Activated CD8-positive, alpha-beta T cell treated with anti-CD3 and anti-CD28 coated beads for 36 hours (primary cell): ENCODE measurements around the gene DHRSX. TPM values are rescaled to one million over a fixed set of nuclear protein-coding genes. Genes with fewer than 3 reads are reported as not detected.

Experiments used
- ATAC-seq: fragments of 200-7000 bp; cut with Tn5 transposase; one replicate; pipeline ENCODE4 v1.10.0; 2021; ENCODE audit warnings: mild to moderate bottlenecking, moderate library complexity
- CTCF ChIA-PET: fragments of 350-600 bp; sonication (Branson Sonifier 250); formaldehyde crosslinking; loops from one replicate; lab custom pipeline; 2021; ENCODE audit warnings: antibody characterized with exemption; lab: Charles Lee
- POLR2A ChIA-PET: fragments of 350-600 bp; sonication (Branson Sonifier 250); formaldehyde crosslinking; loops from one replicate; lab custom pipeline; 2021; ENCODE audit warnings: antibody characterized with exemption; lab: Charles Lee
- DNase-seq: peaks from one replicate; pipeline ENCODE4 v3.0.0-alpha.2; 2020
- H3K27ac Mint-ChIP-seq: one replicate; pipeline ENCODE4 v1.8.0; 2021; ENCODE audit warnings: mild to moderate bottlenecking, mixed read lengths
- H3K27me3 Mint-ChIP-seq: one replicate; pipeline ENCODE4 v1.8.0; 2021; ENCODE audit warnings: mixed read lengths
- H3K36me3 Mint-ChIP-seq: one replicate; pipeline ENCODE4 v1.8.0; 2021; ENCODE audit warnings: low read depth, mixed read lengths
- H3K4me1 Mint-ChIP-seq: one replicate; pipeline ENCODE4 v1.8.0; 2021; ENCODE audit warnings: low read depth, mixed read lengths
- H3K4me3 Mint-ChIP-seq: one replicate; pipeline ENCODE4 v1.8.0; 2021; ENCODE audit warnings: mild to moderate bottlenecking, moderate library complexity, mixed read lengths
- H3K9me3 Mint-ChIP-seq: one replicate; pipeline ENCODE4 v1.8.0; 2021; ENCODE audit warnings: mixed read lengths
- intact Hi-C: fragments of 100-400 bp; cut with micrococcal nuclease; formaldehyde crosslinking; loops from one replicate; pipeline ENCODE4 v1.10.0; 2022
- total RNA-seq, 2 experiments: library from RNA; stranded (reverse); gene quantifications; one replicate each; pipeline ENCODE4 v1.2.3, GENCODE V29; 2021
- TF ChIP-seq, protein P1 (sequence below): fragments of 200-600 bp; IDR thresholded peaks from one replicate; pipeline ENCODE4 v1.8.0; 2022; ENCODE audit warnings: antibody characterized with exemption, mild to moderate bottlenecking

Gene DHRSX
- total RNA-seq, 2 experiments from 2014 or later = 19.7 to 22.0 TPM

GRCh38 chrX:2192584-2193272 lies 308.0 kb downstream of the DHRSX start:
- CTCF ChIA-PET = no interaction called here
- H3K27me3 Mint-ChIP-seq = no peaks in the 10 kb centered on the region
- POLR2A ChIA-PET = no interaction called here
- H3K4me3 Mint-ChIP-seq = no peak overlapping the region
- DNase-seq (no peak), ATAC-seq (no peak)
- intact Hi-C loops = no loop called here
- no peaks in the 10 kb centered on the region for H3K4me1 Mint-ChIP-seq
- no peak overlapping the region for H3K27ac Mint-ChIP-seq
- TF ChIP-seq, protein P1, sequence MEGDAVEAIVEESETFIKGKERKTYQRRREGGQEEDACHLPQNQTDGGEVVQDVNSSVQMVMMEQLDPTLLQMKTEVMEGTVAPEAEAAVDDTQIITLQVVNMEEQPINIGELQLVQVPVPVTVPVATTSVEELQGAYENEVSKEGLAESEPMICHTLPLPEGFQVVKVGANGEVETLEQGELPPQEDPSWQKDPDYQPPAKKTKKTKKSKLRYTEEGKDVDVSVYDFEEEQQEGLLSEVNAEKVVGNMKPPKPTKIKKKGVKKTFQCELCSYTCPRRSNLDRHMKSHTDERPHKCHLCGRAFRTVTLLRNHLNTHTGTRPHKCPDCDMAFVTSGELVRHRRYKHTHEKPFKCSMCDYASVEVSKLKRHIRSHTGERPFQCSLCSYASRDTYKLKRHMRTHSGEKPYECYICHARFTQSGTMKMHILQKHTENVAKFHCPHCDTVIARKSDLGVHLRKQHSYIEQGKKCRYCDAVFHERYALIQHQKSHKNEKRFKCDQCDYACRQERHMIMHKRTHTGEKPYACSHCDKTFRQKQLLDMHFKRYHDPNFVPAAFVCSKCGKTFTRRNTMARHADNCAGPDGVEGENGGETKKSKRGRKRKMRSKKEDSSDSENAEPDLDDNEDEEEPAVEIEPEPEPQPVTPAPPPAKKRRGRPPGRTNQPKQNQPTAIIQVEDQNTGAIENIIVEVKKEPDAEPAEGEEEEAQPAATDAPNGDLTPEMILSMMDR = no peak
- H3K36me3 Mint-ChIP-seq = peaks cover 8% of the 10 kb centered on the region
- peaks cover 20% of the 10 kb centered on the region for H3K9me3 Mint-ChIP-seq

DNA sequence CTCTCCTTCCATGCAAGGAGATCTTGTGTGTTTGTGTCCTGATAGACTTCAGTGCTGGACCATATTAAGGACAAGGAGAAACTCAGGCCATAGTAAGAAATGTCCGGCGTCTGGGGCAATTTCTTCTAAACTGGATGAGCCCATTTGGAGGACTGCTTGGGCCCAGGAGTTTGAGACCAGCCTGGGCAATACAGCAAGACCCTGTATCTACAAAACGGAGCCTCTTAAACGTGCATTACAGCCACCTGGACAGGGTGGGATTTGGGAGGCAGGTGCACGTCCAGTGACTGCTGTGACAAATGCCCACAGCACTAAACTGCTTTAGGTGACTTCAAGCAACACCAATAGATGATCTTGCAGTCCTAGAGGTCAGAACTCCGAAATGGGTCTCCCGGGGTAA lies 311.9 kb downstream of the DHRSX start:
- intact Hi-C loops = loop anchor here (10.0 kb wide), 1 partner anchor 734 kb away; the partner anchor contains the start of gene ASMTL
- no peak for DNase-seq
- H3K9me3 Mint-ChIP-seq = peaks cover 16% of the 10 kb centered on the region
- POLR2A ChIA-PET = no interaction called here
- TF ChIP-seq, protein P1 = no peak
- ATAC-seq = no peak
- peaks cover 8% of the 10 kb centered on the region for H3K36me3 Mint-ChIP-seq
- CTCF ChIA-PET = no interaction called here
- H3K27ac Mint-ChIP-seq = no peak overlapping the region
- H3K4me3 Mint-ChIP-seq = no peak overlapping the region
- H3K4me1 Mint-ChIP-seq = no peaks in the 10 kb centered on the region
- H3K27me3 Mint-ChIP-seq = no peaks in the 10 kb centered on the region

DNA sequence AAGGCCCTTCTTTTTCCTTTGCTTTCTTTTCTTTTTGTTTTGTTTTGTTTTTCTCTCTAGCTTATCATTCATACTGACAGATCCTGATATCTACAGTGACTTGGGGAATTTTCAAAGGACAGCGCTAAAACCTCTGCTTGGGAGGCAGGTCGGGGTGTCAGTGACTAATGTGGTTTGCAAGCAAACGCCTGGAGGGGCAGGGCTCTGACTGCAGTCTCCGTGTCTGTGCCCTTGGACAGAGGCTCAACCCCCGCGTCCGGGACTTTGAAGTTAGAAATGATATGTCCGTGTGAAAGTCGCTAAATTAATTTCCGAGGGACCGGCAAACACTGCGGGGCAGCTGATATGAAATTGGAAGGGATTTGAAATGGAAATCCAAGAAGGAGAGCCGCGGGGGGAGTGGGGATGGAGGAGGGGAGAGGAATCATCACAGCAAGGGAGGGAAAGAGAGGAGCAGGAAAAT lies 312.4 kb downstream of the DHRSX start:
- H3K4me1 Mint-ChIP-seq = no peaks in the 10 kb centered on the region
- no peak for ATAC-seq
- ChIA-PET POLR2A (no interaction called here), CTCF (no interaction called here)
- H3K36me3 Mint-ChIP-seq = peaks cover 8% of the 10 kb centered on the region
- no peak overlapping the region for H3K27ac Mint-ChIP-seq
- no peak for DNase-seq
- H3K27me3 Mint-ChIP-seq = no peaks in the 10 kb centered on the region
- intact Hi-C loops = loop anchor here (10.0 kb wide), 1 partner anchor 734 kb away; the partner anchor contains the start of gene ASMTL
- peaks cover 16% of the 10 kb centered on the region for H3K9me3 Mint-ChIP-seq
- TF ChIP-seq, protein P1 = no peak
- H3K4me3 Mint-ChIP-seq = no peak overlapping the region

DNA sequence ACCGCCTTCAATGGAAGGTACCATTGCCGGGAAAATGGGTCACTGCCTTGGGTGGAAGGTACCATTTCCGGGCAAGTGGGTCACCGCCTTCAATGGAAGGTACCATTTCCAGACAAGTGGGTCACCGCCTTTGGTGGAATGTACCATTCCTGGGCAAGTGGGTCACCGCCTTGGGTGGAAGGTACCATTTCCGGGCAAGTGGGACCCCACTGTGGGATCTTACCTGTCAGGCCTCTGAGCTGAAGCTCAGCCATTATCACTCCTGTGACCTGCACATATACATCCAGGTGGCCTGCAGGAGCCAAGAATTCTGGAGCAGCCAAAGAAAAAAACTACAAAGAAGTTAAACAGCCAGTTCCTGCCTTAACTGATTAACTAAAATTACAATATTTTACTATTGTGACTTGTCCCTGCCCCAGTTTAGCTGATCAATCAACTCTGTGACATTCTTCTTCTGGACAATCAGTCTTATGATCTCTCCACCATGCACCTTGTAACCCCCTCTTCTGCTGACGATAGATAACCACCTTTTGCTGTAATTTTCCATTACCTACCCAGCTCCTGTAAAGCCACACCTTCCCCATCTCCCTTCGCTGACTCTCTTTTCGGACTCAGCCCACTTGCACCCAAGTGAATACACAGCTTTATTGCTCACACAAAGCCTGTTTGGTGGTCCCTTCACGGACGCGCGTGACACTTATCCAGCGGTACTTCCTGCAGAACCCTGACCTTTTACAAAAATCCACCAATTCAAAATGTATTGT lies 313.2 kb downstream of the DHRSX start:
- ATAC-seq (no peak), DNase-seq (no peak)
- ChIA-PET CTCF (no interaction called here), POLR2A (no interaction called here)
- no peak overlapping the region for H3K4me3 Mint-ChIP-seq
- H3K27me3 Mint-ChIP-seq = no peaks in the 10 kb centered on the region
- peaks cover 8% of the 10 kb centered on the region for H3K36me3 Mint-ChIP-seq
- H3K4me1 Mint-ChIP-seq = no peaks in the 10 kb centered on the region
- H3K27ac Mint-ChIP-seq = no peak overlapping the region
- intact Hi-C loops = loop anchor here (10.0 kb wide), 1 partner anchor 733 kb away; the partner anchor contains the start of gene ASMTL
- TF ChIP-seq, protein P1 = no peak
- peaks cover 17% of the 10 kb centered on the region for H3K9me3 Mint-ChIP-seq
